Progenitor cell of endocrine pancreas (in vitro differentiated cells): Measurements from ENCODE around the gene TEX2. TPM values are rescaled to one million over a fixed set of nuclear protein-coding genes. Genes with fewer than 3 reads are reported as not detected.

ENCODE experiments used
- DNase-seq: peaks from one replicate; pipeline ENCODE4 v3.0.0; 2021; ENCODE audit warnings: low spot score; ENCODE audit not compliant: unreplicated experiment
- H3K27ac Mint-ChIP-seq: 2 replicates; pipeline ENCODE4 v1.8.0; 2021; ENCODE audit warnings: mild to moderate bottlenecking, moderate library complexity, mixed read lengths
- H3K27me3 Mint-ChIP-seq: 2 replicates; pipeline ENCODE4 v1.8.0; 2021; ENCODE audit warnings: mixed read lengths
- H3K36me3 Mint-ChIP-seq: 2 replicates; pipeline ENCODE4 v1.8.0; 2022; ENCODE audit warnings: mixed read lengths; ENCODE audit not compliant: insufficient read depth
- H3K4me1 Mint-ChIP-seq: 2 replicates; pipeline ENCODE4 v1.8.0; 2021; ENCODE audit warnings: low read depth, mixed read lengths
- H3K4me3 Mint-ChIP-seq: 2 replicates; pipeline ENCODE4 v1.8.0; 2021; ENCODE audit warnings: low read depth, mild to moderate bottlenecking, moderate library complexity, mixed read lengths
- H3K9me3 Mint-ChIP-seq: 2 replicates; pipeline ENCODE4 v1.8.0; 2021; ENCODE audit warnings: low read depth, mixed read lengths
- CTCF ChIP-seq: fragments of 200-600 bp; sonication (generic); IDR thresholded peaks from one replicate; pipeline ENCODE4 v1.5.0; 2021; ENCODE audit warnings: antibody characterized with exemption, mild to moderate bottlenecking; ENCODE audit not compliant: unreplicated experiment
- total RNA-seq: library from RNA; stranded (reverse); gene quantifications from 2 replicates; pipeline ENCODE4 v1.2.1, GENCODE V29; 2021

The TEX2 gene
- total RNA-seq, 1 donor from 2014 or later: 30.2 TPM

GRCh38 chr17:64259426-64259825 lies 3.6 kb downstream of the TEX2 start:
- Mint-ChIP-seq H3K9me3 (no peaks in the 10 kb centered on the region), H3K4me3 (no peak overlapping the region), H3K4me1 (peaks cover 50% of the 10 kb centered on the region), H3K27me3 (no peaks in the 10 kb centered on the region), H3K36me3 (no peaks in the 10 kb centered on the region), H3K27ac (no peak overlapping the region)
- no peak for TF ChIP-seq CTCF
- no peak for DNase-seq

DNA sequence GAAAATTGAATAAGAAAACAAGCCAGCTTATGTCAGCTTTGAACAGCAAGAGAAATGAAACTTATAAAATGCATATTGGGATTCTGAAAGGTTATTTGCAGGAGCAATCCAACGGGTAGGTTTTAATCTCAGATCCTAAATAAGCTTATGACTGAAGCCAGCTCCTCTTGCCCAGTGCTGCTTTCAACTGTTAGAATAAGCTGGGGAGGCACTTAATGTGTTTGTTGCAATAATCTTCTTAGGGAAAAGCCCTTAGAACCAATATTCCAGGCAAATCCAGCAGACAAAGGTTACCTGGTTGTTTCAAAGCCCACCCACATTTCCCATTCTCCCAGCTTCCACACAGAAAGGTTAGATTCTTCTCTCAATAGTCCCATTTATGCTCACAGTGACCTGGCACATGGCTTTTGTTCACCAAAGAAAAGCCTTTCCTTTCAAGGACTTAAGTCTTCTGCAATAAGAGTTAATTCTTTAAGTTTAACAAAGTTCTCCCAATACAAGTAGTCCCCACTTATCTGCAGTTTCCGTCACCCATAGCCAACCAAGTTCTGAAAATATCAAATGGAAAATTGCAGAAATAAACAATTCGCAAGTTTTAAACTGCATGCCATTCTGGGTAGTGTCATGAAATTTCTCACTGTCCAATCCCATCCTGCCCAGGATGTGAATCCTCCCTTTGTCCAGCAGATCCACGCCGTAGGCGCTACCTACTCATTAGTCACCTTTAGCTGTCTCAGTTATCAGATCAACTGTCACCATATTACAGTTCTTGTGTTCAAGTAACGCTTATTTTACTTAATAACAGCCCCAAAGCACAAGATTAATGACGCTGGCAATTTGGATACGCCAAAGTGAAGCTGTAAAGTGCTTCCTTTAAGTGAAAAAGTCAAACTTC lies 5.9 kb downstream of the TEX2 start:
- Mint-ChIP-seq H3K4me1 (peaks cover 54% of the 10 kb centered on the region), H3K36me3 (no peaks in the 10 kb centered on the region), H3K27me3 (no peaks in the 10 kb centered on the region), H3K27ac (peak overlapping the region; percentile 87), H3K4me3 (no peak overlapping the region), H3K9me3 (no peaks in the 10 kb centered on the region)
- no peak for TF ChIP-seq CTCF
- no peak for DNase-seq

GRCh38 chr17:64255764-64256163 lies 7.3 kb downstream of the TEX2 start:
- Mint-ChIP-seq H3K4me1 (peaks cover 53% of the 10 kb centered on the region), H3K27me3 (no peaks in the 10 kb centered on the region), H3K9me3 (no peaks in the 10 kb centered on the region), H3K27ac (no peak overlapping the region), H3K36me3 (no peaks in the 10 kb centered on the region), H3K4me3 (no peak overlapping the region)
- no peak for DNase-seq
- TF ChIP-seq CTCF: no peak

DNA sequence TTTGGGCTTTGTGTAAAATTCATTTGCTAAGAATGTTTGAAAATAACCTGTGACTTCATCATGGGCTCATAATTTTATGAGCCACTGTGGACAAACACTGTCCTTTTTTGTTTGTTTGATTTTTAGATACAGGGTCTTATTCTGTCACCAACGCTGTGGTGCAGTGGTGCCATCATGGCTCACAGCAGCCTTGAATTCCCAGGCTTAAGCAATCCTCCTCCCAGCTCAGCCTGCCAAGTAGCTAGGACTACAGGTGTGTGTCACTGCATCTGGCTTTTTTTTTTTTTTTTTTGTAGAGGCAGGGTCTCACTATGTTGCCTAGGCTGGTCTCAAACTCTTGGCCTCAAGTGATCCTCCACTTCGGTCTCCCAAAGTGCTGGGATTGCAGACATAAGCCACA lies 8.3 kb downstream of the TEX2 start:
- Mint-ChIP-seq H3K36me3 (no peaks in the 10 kb centered on the region), H3K27ac (no peak overlapping the region), H3K9me3 (no peaks in the 10 kb centered on the region), H3K27me3 (no peaks in the 10 kb centered on the region), H3K4me1 (peaks cover 57% of the 10 kb centered on the region), H3K4me3 (no peak overlapping the region)
- no peak for DNase-seq
- TF ChIP-seq CTCF: no peak

DNA sequence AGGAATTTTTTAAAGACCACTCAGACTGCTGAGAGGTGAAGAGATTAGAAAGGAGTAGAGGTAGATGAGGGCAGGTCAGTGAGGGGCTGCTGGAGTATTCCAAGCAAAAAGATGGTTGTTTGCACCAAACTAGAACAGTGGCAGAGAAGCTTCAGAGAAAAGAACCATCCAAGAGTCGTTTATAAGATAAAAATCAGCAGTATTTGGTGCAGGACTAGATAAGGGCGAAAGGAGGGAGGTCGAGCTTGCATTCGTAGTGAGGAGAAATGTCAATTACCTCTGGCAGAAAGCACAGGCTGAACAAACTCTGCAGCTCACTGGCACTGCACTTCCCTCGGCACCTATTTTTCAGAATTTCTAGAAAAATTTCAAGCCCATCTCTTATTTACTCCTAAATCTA lies 9.6 kb downstream of the TEX2 start:
- no peak for TF ChIP-seq CTCF
- H3K36me3 Mint-ChIP-seq: no peaks in the 10 kb centered on the region
- no peak for DNase-seq
- H3K4me3 Mint-ChIP-seq: no peak overlapping the region
- peaks cover 56% of the 10 kb centered on the region for H3K4me1 Mint-ChIP-seq
- no peak overlapping the region for H3K27ac Mint-ChIP-seq
- H3K9me3 Mint-ChIP-seq: no peaks in the 10 kb centered on the region
- no peaks in the 10 kb centered on the region for H3K27me3 Mint-ChIP-seq
